Measurements from ENCODE around the gene AEN.

AEN gene

GRCh38 chr15:88613074-88613944 lies 7.8 kb upstream of the AEN start:
- TF ChIP-seq CTCF (IDR thresholded peaks at IDR 0.05; ENCODE audit: low read length, missing control alignments): no peak
- H3K4me3 ChIP-seq (replicated peaks; ENCODE audit: low read depth, low read length): no peak overlapping the region
- DNase-seq (ENCODE audit: low read depth): no peak

- no peak overlapping the region for H3K4me3 ChIP-seq (replicated peaks; ENCODE audit: low read depth, low read length)
- no peak for TF ChIP-seq CTCF (IDR thresholded peaks at IDR 0.05; ENCODE audit: low read length, missing control alignments)
- DNase-seq (ENCODE audit: low read depth): no peak
Measured at GRCh38 chr15:88615303-88616107, 5.6 kb upstream of the AEN start.

GRCh38 chr15:88616240-88616639 lies 4.9 kb upstream of the AEN start:
- no peak for DNase-seq (ENCODE audit: low read depth)
- no peak overlapping the region for H3K4me3 ChIP-seq (replicated peaks; ENCODE audit: low read depth, low read length)
- TF ChIP-seq CTCF (IDR thresholded peaks at IDR 0.05; ENCODE audit: low read length, missing control alignments): no peak

- TF ChIP-seq CTCF (IDR thresholded peaks at IDR 0.05; ENCODE audit: low read length, missing control alignments): no peak
- H3K4me3 ChIP-seq (replicated peaks; ENCODE audit: low read depth, low read length): no peak overlapping the region
- DNase-seq (ENCODE audit: low read depth): no peak
Measured at GRCh38 chr15:88617031-88617722, 4.0 kb upstream of the AEN start.

- DNase-seq (ENCODE audit: low read depth): no peak
- no peak for TF ChIP-seq CTCF (IDR thresholded peaks at IDR 0.05; ENCODE audit: low read length, missing control alignments)
- no peak overlapping the region for H3K4me3 ChIP-seq (replicated peaks; ENCODE audit: low read depth, low read length)
Measured at GRCh38 chr15:88617790-88618189, 3.4 kb upstream of the AEN start.

- H3K4me3 ChIP-seq (replicated peaks; ENCODE audit: low read depth, low read length): no peak overlapping the region
- no peak for TF ChIP-seq CTCF (IDR thresholded peaks at IDR 0.05; ENCODE audit: low read length, missing control alignments)
- no peak for DNase-seq (ENCODE audit: low read depth)
Measured at GRCh38 chr15:88618686-88619085, 2.5 kb upstream of the AEN start.
